ENCODE measurements around the gene ENOX2. TPM values are rescaled to one million over a fixed set of nuclear protein-coding genes. Genes with fewer than 3 reads are reported as not detected.
"Not testable (repeated sequence)": the region's sequence is repeated elsewhere in the genome, so short reads cannot be mapped to it uniquely, and the experiment has no call there.

ENOX2 gene
- total RNA-seq, 1 donor from 2014 or later: 15.4 TPM

DNA sequence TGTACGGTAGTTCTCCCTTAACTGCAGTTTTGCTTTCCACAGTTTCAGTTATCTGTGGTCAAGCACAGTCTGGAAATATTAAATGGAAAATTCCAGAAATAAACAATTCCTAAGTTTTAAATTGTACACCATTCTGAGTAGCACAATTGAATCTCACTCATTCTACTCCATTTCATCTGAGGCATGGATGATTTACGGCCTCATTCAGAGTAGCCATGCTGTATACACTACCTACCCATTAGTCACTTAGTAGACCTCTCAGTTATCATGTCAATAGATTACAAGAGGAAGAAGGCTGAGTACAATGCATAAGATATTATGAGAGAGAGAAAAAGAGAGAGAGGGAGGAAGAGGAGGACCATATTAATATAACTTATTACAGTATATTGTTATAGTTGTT, 77.5 kb downstream of the ENOX2 start:
- H3K4me3 Mint-ChIP-seq (ENCODE audit: unreplicated experiment): no peak overlapping the region
- H3K27ac Mint-ChIP-seq (ENCODE audit: unreplicated experiment): no peak overlapping the region
- H3K36me3 Mint-ChIP-seq (ENCODE audit: unreplicated experiment): no peaks in the 10 kb centered on the region
- H3K27me3 Mint-ChIP-seq (ENCODE audit: unreplicated experiment): no peaks in the 10 kb centered on the region
- H3K9me3 Mint-ChIP-seq (ENCODE audit: unreplicated experiment): no peaks in the 10 kb centered on the region
- TF ChIP-seq, protein P1, sequence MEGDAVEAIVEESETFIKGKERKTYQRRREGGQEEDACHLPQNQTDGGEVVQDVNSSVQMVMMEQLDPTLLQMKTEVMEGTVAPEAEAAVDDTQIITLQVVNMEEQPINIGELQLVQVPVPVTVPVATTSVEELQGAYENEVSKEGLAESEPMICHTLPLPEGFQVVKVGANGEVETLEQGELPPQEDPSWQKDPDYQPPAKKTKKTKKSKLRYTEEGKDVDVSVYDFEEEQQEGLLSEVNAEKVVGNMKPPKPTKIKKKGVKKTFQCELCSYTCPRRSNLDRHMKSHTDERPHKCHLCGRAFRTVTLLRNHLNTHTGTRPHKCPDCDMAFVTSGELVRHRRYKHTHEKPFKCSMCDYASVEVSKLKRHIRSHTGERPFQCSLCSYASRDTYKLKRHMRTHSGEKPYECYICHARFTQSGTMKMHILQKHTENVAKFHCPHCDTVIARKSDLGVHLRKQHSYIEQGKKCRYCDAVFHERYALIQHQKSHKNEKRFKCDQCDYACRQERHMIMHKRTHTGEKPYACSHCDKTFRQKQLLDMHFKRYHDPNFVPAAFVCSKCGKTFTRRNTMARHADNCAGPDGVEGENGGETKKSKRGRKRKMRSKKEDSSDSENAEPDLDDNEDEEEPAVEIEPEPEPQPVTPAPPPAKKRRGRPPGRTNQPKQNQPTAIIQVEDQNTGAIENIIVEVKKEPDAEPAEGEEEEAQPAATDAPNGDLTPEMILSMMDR (IDR thresholded peaks at IDR 0.05; ENCODE audit: partially characterized antibody, unreplicated experiment): no peak
- H3K4me1 Mint-ChIP-seq (ENCODE audit: low read depth, unreplicated experiment): no peaks in the 10 kb centered on the region
- no peak for DNase-seq

DNA sequence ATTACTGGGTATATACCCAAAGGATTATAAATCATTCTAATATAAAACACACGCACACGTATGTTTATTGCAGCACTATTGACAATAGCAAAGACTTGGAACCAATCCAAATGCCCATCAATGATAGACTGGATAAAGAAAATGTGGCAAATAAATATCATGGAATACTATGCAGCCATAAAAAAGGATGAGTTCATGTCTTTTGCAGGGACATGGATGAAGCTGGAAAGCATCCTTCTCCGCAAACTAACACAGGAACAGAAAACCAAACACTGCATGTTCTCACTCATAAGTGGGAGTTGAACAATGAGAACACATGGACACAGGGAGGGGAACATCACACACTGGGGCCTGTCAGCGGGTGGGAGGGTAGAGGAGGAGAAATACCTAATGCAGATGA, 83.6 kb downstream of the ENOX2 start:
- H3K4me3 Mint-ChIP-seq (ENCODE audit: unreplicated experiment); H3K27me3 Mint-ChIP-seq (ENCODE audit: unreplicated experiment); H3K27ac Mint-ChIP-seq (ENCODE audit: unreplicated experiment); H3K36me3 Mint-ChIP-seq (ENCODE audit: unreplicated experiment); H3K9me3 Mint-ChIP-seq (ENCODE audit: unreplicated experiment); H3K4me1 Mint-ChIP-seq (ENCODE audit: low read depth, unreplicated experiment); DNase-seq: not testable (repeated sequence)

DNA sequence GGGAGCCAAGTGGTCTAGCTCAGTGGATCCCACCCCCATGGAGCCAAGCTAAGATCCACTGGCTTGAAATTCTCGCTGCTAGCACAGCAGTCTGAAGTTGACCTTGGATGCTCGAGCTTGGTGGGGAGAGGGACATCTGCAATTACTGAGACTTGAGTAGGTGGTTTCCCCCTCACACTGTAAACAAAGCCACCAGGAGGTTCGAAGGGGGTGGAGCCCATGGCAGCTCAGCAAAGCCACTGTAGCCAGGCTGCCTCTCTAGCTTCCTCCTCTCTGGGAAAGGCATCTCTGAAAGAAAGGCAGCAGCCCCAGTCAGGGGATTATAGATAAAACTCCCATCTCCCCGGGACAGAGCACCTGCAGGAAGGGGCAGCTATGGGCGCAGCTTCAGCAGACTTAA, 89.1 kb downstream of the ENOX2 start:
- H3K27ac Mint-ChIP-seq (ENCODE audit: unreplicated experiment); DNase-seq; H3K4me1 Mint-ChIP-seq (ENCODE audit: low read depth, unreplicated experiment); H3K4me3 Mint-ChIP-seq (ENCODE audit: unreplicated experiment); H3K27me3 Mint-ChIP-seq (ENCODE audit: unreplicated experiment); H3K36me3 Mint-ChIP-seq (ENCODE audit: unreplicated experiment); H3K9me3 Mint-ChIP-seq (ENCODE audit: unreplicated experiment): not testable (repeated sequence)

DNA sequence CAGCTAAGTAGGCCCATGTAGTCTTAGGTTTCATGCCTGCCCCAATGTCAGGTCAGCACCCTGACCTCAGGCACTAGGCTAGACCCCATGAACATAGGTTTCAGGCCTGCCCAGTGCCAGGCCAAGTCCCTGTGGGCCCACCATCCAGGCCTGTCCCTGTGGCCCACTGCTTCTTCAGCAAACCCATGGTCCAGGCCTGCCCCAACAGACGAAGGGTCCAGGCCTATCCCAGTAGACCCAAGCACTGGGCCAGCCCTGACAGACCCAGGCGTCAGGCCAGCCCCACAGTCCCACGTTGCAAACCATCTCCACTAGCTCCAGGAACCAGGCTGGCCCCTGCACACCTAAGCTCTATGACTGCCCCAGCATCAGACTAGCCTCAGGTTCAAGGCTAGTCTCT, 92.4 kb downstream of the ENOX2 start:
- TF ChIP-seq, protein P1 (IDR thresholded peaks at IDR 0.05; ENCODE audit: partially characterized antibody, unreplicated experiment): no peak
- H3K36me3 Mint-ChIP-seq (ENCODE audit: unreplicated experiment): peaks cover 6% of the 10 kb centered on the region
- H3K27me3 Mint-ChIP-seq (ENCODE audit: unreplicated experiment): no peaks in the 10 kb centered on the region
- no peak overlapping the region for H3K4me3 Mint-ChIP-seq (ENCODE audit: unreplicated experiment)
- no peaks in the 10 kb centered on the region for H3K9me3 Mint-ChIP-seq (ENCODE audit: unreplicated experiment)
- no peaks in the 10 kb centered on the region for H3K4me1 Mint-ChIP-seq (ENCODE audit: low read depth, unreplicated experiment)
- H3K27ac Mint-ChIP-seq (ENCODE audit: unreplicated experiment): no peak overlapping the region
- no peak for DNase-seq

DNA sequence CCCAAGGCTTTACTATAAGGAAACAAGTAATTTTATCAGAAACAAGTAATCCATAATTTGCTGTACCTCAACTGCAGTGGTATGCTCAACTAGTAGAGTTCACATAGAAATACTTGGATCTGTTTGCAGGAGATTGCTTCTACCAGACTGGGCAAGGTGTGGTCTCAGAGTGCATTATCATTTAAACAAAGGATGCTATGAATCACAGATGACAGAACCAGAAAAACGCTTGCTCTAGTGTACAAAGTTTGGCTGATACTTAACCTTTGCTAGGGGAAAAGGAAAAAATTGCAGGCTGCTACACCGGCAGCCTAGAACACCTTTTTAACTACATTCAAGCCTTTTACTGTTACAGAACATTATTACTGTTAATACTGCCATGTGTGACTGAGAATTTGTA, 97.1 kb downstream of the ENOX2 start:
- Mint-ChIP-seq H3K9me3 (ENCODE audit: unreplicated experiment) (no peaks in the 10 kb centered on the region), H3K27me3 (ENCODE audit: unreplicated experiment) (no peaks in the 10 kb centered on the region), H3K36me3 (ENCODE audit: unreplicated experiment) (no peaks in the 10 kb centered on the region), H3K4me3 (ENCODE audit: unreplicated experiment) (no peak overlapping the region), H3K27ac (ENCODE audit: unreplicated experiment) (no peak overlapping the region), H3K4me1 (ENCODE audit: low read depth, unreplicated experiment) (no peaks in the 10 kb centered on the region)
- TF ChIP-seq, protein P1 (IDR thresholded peaks at IDR 0.05; ENCODE audit: partially characterized antibody, unreplicated experiment): no peak
- no peak for DNase-seq

DNA sequence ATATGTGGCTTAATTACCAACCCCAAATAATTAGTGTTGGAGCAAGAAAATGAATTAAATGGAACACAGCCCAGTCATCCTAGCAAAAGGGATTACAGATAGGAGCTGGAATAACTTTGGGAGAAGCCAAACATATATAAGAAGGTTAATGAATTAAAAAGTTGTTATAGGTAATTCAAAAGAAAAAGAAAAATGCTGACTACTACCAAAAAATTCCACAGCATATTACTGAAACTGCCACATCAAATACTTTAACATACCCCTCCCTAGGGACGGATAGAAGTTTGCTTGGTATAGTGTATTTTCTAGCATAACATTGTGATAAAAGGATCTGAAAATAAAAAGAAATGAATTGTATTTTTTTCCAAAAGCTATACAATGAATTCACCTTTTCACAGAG, 99.5 kb downstream of the ENOX2 start:
- no peak overlapping the region for H3K4me3 Mint-ChIP-seq (ENCODE audit: unreplicated experiment)
- H3K27ac Mint-ChIP-seq (ENCODE audit: unreplicated experiment): no peak overlapping the region
- H3K27me3 Mint-ChIP-seq (ENCODE audit: unreplicated experiment): no peaks in the 10 kb centered on the region
- H3K36me3 Mint-ChIP-seq (ENCODE audit: unreplicated experiment): no peaks in the 10 kb centered on the region
- H3K9me3 Mint-ChIP-seq (ENCODE audit: unreplicated experiment): no peaks in the 10 kb centered on the region
- TF ChIP-seq, protein P1 (IDR thresholded peaks at IDR 0.05; ENCODE audit: partially characterized antibody, unreplicated experiment): no peak
- DNase-seq: no peak
- H3K4me1 Mint-ChIP-seq (ENCODE audit: low read depth, unreplicated experiment): no peaks in the 10 kb centered on the region

Data from glutamatergic neuron (in vitro differentiated cells).